Testis (tissue), 3 donors: ENCODE results near the gene ZNF653. TPM values are rescaled to one million over a fixed set of nuclear protein-coding genes. Genes with fewer than 3 reads are reported as not detected.

Experiments
- DNase-seq: peaks from one replicate; pipeline ENCODE4 v3.0.0-alpha.2; 2019
- H3K27ac ChIP-seq, 2 donors: fragments of 200-600 bp; sonication (generic); one replicate each; pipeline ENCODE4 v1.5.1; 2019
- H3K27me3 ChIP-seq: fragments of 200-600 bp; sonication (generic); one replicate; pipeline ENCODE4 v1.5.1; 2019
- H3K36me3 ChIP-seq: fragments of 200-600 bp; sonication (generic); one replicate; pipeline ENCODE4 v1.5.1; 2017; ENCODE audit warnings: low read depth; ENCODE audit errors: missing control alignments
- H3K4me1 ChIP-seq: fragments of 200-600 bp; sonication (generic); one replicate; pipeline ENCODE4 v1.5.1; 2019
- H3K4me3 ChIP-seq, 2 donors: fragments of 200-600 bp; sonication (generic); one replicate each; pipeline ENCODE4 v1.5.1; 2017 to 2019
- H3K9me3 ChIP-seq: fragments of 200-600 bp; sonication (generic); one replicate; pipeline ENCODE4 v1.5.1; 2017
- CTCF ChIP-seq, 3 experiments: fragments of 450-650 bp in 2 of 3; fragments of 200-600 bp in 1 of 3; sonication (generic) in 1 of 3; IDR thresholded peaks; one replicate each; pipeline ENCODE4 v1.5.1; 2016 to 2019; ENCODE audit warnings: antibody characterized with exemption in 3 of 3, mild to moderate bottlenecking in 2 of 3, moderate library complexity in 1 of 3
- POLR2A ChIP-seq: fragments of 450-650 bp; IDR thresholded peaks from one replicate; pipeline ENCODE4 v1.6.1; 2017; ENCODE audit warnings: antibody characterized with exemption, mild to moderate bottlenecking, moderate library complexity
- WGBS, 2 donors: methylation state at CpG; one replicate each; pipeline ENCODE4 v1.1.5; 2018; 5-methylcytosine and 5-hydroxymethylcytosine counted together
- intact Hi-C: fragments of 100-400 bp; cut with DNase I; formaldehyde crosslinking; loops from one replicate; pipeline ENCODE4 v1.15.1; 2023; ENCODE audit warnings: low total_unique reads
- polyA plus RNA-seq: library from polyadenylated mRNA; stranded (reverse); fragments of 350-450 nt; fragmentation: Illumina TruSeq; extraction: RNeasy Lipid Tissue Mini Kit (QIAGEN cat#74804); gene quantifications from one replicate; pipeline ENCODE4 v1.2.3, GENCODE V29; 2014; ENCODE audit warnings: low read depth, low replicate concordance; ENCODE audit not compliant: insufficient read depth
- total RNA-seq, 2 donors: library from RNA; depleted of rRNA; stranded (reverse); fragments of >200 nt; gene quantifications; one replicate each; pipeline ENCODE4 v1.2.3, GENCODE V29; 2016

ZNF653 gene
- total and polyA plus RNA-seq, 3 donors from 2014 or later, result 36.8 to 53.3 (median 45.9) TPM

- Histone ChIP-seq H3K27me3 (no peaks in the 10 kb centered on the region), H3K9me3 (no peaks in the 10 kb centered on the region), H3K4me3 (no peak overlapping the region), H3K27ac (no peak overlapping the region), H3K36me3 (no peaks in the 10 kb centered on the region), H3K4me1 (no peaks in the 10 kb centered on the region)
- WGBS, 2 donors, result 72 to 73% methylated on average over 13 to 21 of the region's 21 CpGs
- TF ChIP-seq POLR2A, result no peak
- no peak for TF ChIP-seq CTCF (IDR thresholded peaks at IDR 0.05)
- no peak for DNase-seq
- intact Hi-C loops, result no loop called here
Measured at GRCh38 chr19:11450570-11451326, 54.9 kb downstream of the ZNF653 start.

GRCh38 chr19:11448923-11449554, 56.6 kb downstream of the ZNF653 start:
- no peaks in the 10 kb centered on the region for H3K4me1 ChIP-seq
- WGBS, 2 donors, result 96 to 98% methylated on average over 20 to 31 of the region's 31 CpGs
- no peak overlapping the region for H3K4me3 ChIP-seq
- no peaks in the 10 kb centered on the region for H3K9me3 ChIP-seq
- H3K36me3 ChIP-seq, result no peaks in the 10 kb centered on the region
- H3K27me3 ChIP-seq, result no peaks in the 10 kb centered on the region
- no peak for TF ChIP-seq POLR2A
- TF ChIP-seq CTCF (IDR thresholded peaks at IDR 0.05), result no peak
- no peak overlapping the region for H3K27ac ChIP-seq
- intact Hi-C loops, result loop anchor here (10.0 kb wide), 1 partner anchor 154 kb away; the partner anchor contains the start of gene TSPAN16
- DNase-seq, result no peak

GRCh38 chr19:11448410-11448809, 57.2 kb downstream of the ZNF653 start:
- Histone ChIP-seq H3K9me3 (no peaks in the 10 kb centered on the region), H3K36me3 (no peaks in the 10 kb centered on the region), H3K4me1 (no peaks in the 10 kb centered on the region), H3K27ac (no peak overlapping the region), H3K27me3 (no peaks in the 10 kb centered on the region), H3K4me3 (no peak overlapping the region)
- intact Hi-C loops, result loop anchor here (10.0 kb wide), 1 partner anchor 154 kb away; the partner anchor contains the start of gene TSPAN16
- WGBS, 2 donors, result 79 to 89% methylated on average over 8 to 13 of the region's 13 CpGs
- no peak for TF ChIP-seq CTCF (IDR thresholded peaks at IDR 0.05)
- TF ChIP-seq POLR2A, result no peak
- DNase-seq, result no peak

GRCh38 chr19:11447347-11448262, 58.0 kb downstream of the ZNF653 start:
- TF ChIP-seq CTCF (IDR thresholded peaks at IDR 0.05), result no peak
- no peak for TF ChIP-seq POLR2A
- intact Hi-C loops, result loop anchor here (10.0 kb wide), 1 partner anchor 153 kb away; the partner anchor contains the start of gene TSPAN16
- no peak overlapping the region for H3K4me3 ChIP-seq
- no peaks in the 10 kb centered on the region for H3K36me3 ChIP-seq
- 82 to 89% methylated on average over 26 to 33 of the region's 35 CpGs for WGBS, 2 donors
- H3K4me1 ChIP-seq, result no peaks in the 10 kb centered on the region
- H3K27me3 ChIP-seq, result no peaks in the 10 kb centered on the region
- H3K27ac ChIP-seq, result no peak overlapping the region
- no peak for DNase-seq
- H3K9me3 ChIP-seq, result no peaks in the 10 kb centered on the region
